ENCODE results near the gene MCF2L2. TPM values are rescaled to one million over a fixed set of nuclear protein-coding genes. Genes with fewer than 3 reads are reported as not detected.
"Not testable (repeated sequence)": the region's sequence is repeated elsewhere in the genome, so short reads cannot be mapped to it uniquely, and the experiment has no call there.

Gene MCF2L2
- total RNA-seq, 1 donor from 2014 or later = 7.2 TPM

- no peak for DNase-seq (ENCODE audit: low spot score)
Observed at GRCh38 chr3:183244981-183245476, 183.4 kb downstream of the MCF2L2 start.

DNA sequence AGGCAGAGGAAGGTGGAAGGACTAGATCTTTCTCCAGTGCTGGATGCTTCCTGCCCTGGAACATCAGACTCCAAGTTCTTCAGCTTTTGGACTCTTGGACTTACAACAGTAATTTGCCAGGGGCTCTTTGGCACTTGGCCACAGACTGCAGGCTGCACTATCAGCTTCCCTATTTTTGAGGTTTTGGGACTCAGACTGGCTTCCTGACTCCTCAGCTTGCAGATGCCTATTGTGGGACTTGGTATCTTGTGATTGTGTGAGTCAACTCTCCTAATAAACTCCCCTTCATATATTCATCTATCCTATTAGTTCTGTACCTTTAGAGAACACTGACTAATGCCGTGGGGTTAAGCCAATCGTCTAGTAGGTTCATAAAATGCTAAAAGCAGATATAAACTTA lies 184.2 kb downstream of the MCF2L2 start:
- peak; percentile 48 for DNase-seq (ENCODE audit: low spot score)

DNA sequence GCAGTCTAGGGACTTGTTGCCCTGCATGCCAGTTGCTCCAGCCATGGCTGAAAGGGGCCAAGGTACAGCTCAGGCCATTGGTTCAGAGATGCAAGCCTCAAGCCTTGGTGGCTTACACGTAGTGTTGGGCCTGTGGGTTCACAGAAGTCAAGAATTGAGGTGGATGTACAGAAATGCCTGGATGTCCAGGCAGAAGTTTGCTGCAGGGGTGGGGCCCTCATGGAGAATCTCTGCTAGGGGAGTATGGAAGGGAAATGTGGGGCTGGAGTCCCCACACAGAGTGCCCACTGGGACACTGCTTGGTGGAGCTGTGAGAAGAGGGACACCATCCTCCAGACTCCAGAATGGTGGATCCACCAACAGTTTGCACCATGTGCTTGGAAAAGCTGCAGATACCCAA lies 186.0 kb downstream of the MCF2L2 start:
- DNase-seq (ENCODE audit: low spot score) = no peak

- DNase-seq (ENCODE audit: low spot score) = no peak
Observed at GRCh38 chr3:183239046-183239445, 189.4 kb downstream of the MCF2L2 start.

DNA sequence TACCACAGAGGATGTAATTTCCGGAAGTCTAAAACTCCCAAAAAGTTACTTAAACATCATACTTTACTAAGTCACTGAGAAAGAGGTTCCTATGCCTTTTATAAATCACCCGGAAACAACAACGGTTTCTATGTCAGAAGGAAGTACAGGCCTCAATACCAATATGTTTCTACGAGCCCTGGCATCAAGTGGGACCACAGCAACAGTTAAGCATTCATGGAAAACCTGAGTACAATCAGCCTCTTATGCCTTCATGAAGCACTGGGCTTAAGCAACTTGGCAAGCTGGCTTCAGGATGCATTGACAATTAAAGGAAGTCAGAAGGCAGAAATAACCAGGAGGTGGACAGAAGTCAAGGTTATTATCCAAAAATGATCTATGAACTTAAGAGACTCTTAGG lies 194.5 kb downstream of the MCF2L2 start:
- no peak for DNase-seq (ENCODE audit: low spot score)

- DNase-seq (ENCODE audit: low spot score) = no peak
Observed at GRCh38 chr3:183230826-183231225, 197.6 kb downstream of the MCF2L2 start.

DNA sequence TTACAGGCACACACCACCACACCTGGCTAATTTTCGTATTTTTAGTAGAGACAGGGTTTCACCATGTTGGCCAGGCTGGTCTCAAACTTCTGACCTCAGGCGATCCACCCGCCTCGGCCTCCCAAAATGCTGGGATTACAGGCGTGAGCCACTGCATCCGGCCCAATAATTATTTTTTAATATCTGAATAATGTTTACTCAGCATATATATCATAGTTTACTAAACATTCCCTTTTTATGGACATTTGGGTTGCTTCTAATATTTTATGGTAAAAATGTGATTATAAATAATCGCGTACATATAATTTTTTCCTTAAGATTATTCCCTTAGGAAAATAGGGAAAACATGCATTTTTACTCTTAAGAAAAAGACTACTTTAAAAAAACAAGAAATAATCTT lies 198.2 kb downstream of the MCF2L2 start:
- DNase-seq (ENCODE audit: low spot score) = not testable (repeated sequence)

DNA sequence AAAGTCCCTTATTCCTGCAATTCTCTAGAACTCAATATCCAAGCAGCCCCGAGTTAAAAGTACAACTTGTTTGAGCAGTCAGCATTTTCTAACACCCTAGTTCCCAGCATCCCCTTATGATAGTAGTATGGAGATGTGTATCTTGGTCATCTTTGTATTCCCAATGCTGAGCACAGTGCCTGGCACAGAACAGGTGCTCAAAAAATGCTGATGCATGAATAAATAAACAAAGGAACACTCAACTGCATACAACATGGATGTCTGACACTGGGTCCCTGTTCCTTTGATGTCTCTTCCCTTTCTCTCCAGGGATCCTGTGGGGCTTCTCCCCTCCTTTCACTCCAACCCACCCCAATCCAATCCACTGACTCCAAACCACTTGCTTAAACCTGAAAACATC lies 199.2 kb downstream of the MCF2L2 start:
- DNase-seq (ENCODE audit: low spot score) = no peak

GRCh38 chr3:183227586-183227985 lies 200.8 kb downstream of the MCF2L2 start:
- DNase-seq (ENCODE audit: low spot score) = no peak

GRCh38 chr3:183226333-183226890 lies 202.0 kb downstream of the MCF2L2 start:
- no peak for DNase-seq (ENCODE audit: low spot score)

- DNase-seq (ENCODE audit: low spot score) = no peak
Observed at GRCh38 chr3:183224180-183224970, 204.0 kb downstream of the MCF2L2 start.

GRCh38 chr3:183222631-183223235 lies 205.7 kb downstream of the MCF2L2 start:
- DNase-seq (ENCODE audit: low spot score) = no peak

DNA sequence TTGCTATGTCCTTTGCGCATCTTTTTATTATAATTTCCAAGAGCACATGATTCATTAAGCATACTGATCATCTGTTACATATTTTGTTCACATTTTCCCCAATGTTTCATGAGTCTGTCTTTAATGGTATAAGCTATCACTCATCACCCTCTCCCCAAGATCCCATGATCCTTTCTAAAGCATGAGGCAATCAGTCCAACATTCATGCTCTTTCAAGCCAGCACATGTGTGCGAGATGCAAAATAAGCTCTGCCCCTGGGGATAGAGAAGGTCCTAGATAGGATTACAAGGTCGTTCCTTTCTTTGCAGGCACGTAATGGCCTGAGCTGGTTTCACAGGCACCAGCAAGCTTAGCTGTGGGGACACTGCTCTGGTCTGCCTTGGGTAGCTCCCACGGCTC lies 207.6 kb downstream of the MCF2L2 start:
- DNase-seq (ENCODE audit: low spot score) = peak; percentile 57

DNA sequence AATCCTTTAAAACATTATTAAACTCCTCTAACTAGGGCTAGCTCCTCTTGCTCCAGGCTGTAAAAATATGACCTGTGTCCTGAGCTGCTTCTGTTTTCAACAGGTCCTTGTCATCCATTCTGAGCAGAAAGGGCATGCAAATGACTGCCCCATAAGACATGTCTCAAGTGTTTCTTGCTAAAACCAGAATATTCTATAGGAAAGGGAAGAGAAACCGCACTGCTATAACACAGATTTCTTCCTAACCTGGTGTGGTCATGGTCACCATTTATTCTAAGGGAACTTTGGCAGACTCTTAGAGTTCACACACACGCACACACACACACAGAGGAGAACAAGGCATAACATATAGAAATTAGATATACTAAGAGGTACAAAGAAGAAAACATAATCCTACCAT lies 209.6 kb downstream of the MCF2L2 start:
- no peak for DNase-seq (ENCODE audit: low spot score)

DNA sequence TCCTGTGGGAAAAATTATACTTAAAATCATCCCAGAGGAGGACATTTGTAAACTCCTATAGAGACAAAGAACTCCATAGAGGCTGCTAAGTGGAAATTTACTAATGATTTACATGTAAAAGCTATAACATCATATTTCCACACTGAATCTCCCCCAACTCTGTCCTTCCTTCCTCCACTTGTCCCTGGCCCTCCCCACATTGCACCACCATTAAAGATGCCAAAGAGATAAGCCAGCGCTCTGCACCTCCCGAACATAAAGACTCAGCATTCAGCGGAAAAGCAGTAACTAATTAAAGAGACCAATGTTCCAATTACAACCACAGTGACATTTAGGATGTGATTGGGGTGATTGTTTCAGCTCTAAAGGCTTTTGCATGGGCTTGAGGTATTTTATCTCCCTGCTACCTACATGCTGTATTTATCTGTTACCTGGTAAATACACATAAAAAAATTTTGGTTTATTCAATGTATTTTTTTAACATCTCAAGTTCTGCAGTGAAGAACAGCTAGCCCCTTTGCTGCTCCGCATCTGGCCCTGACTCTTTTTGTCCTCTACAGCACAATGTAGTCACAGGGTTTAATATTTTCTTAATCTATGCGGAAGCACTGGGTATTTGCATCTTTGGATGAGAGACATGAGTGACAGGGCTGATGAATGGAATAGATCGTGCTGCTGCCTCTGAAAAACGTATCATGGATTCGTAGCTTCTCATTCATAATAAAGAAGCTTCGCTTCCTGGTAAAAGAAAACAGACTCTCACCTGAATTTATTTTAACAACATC lies 210.7 kb downstream of the MCF2L2 start:
- no peak for DNase-seq (ENCODE audit: low spot score)

DNA sequence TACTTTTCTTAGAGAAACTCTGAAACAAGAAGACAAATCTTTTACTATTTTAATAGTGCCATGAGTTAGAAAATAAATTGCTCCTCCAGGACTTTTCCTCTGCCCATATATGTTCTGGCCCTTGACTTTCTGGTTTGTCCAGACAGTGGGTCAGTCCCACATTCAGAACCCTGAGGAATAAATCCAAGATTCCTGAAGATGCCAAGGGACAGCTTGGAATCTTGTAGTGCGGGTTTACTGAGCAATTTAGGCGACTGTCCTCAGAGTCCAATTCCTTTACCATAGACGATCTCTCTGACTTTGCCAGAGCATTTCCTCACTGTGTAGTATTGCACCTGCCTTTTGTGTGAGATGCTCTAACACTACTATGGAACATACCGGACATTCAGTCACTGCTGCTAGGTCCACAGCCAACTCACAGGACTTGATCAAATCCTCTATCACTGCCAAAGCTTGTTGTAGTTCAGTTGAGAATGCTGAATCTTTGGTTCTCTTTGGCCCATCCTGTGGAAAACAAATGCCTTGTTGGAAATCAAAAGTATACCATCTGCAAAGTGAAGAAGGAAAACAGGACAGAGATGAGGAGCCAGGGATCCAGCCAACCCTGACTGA lies 212.7 kb downstream of the MCF2L2 start:
- DNase-seq (ENCODE audit: low spot score) = no peak

- DNase-seq (ENCODE audit: low spot score) = no peak
Observed at GRCh38 chr3:183214277-183214612, 214.2 kb downstream of the MCF2L2 start.

DNA sequence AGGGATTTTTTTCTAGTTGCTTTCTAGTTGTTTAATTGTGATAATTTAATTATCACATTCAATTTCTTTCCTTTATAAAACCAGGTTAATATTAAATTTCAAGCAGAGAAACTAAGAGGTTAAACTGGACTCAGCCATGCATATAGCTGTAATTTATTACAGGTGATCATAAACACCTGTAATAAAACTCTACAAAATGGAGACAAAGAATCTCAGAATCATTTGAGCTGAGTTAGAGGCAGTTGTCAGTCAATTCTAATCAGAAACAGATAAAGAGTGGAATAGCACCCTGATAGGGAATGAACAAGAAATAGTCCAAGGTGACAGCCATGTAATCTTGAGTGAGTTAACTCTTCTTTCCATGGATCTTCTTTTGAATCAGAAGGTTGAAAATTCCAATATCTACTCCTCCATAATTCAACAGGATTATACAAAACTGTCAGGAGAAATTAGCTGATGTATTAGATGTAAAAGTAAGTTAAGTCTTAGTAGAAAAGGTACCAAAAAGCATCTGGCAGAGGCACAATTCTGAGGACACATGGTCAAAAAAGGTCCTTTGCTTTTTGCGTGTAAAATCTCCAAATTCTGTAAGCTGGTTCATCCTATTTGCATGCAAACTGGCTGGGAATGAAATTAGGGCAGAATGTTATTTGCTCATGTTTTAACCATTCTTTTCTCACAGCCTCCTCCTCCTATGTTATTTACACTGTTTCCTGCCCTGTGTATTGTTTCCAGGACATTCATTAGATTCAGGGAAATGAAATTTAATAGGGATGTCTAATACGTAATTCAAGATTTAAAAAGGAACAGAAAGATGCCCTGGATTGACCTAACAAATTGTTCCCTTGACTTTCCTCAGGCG lies 214.8 kb downstream of the MCF2L2 start:
- DNase-seq (ENCODE audit: low spot score) = no peak

DNA sequence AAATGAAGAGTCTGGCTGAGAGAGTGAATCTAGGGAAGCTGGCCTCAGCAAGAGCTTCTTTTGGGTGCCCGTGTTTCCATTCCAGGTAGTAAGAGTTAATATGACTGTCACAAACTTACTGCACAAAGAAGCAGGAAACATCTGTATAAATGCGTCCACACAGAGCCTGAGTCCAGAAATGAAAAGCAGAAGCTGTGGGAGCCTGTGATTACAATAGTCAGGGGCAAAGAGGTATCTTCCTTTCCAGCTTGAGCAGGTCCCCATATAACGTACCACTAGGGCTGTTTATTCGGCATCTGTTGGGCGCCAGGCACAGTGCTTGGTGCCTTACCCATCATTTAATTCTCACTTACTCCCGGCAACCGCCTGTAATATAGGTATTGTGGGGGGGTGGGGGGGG lies 215.9 kb downstream of the MCF2L2 start:
- peak; percentile 40 for DNase-seq (ENCODE audit: low spot score)

DNA sequence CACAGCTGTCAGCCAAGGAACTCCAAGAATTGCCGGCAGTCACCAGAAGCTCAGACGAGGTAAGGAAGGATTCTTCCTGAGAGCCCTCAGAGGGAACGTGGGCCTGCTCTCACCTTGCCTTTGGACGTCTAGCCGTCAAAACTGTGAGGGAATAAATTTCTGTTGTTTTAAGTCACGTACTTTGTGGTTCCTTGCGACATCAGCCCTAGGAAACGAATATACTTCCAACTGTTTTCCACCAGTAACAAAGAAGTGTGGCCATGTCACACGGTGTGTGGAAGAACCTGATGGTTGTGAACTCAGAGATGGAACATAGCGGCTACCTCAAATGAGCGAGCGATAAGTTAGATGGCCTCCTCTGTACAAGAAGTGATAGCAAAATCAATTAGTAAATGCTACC lies 216.3 kb downstream of the MCF2L2 start:
- DNase-seq (ENCODE audit: low spot score) = no peak

DNA sequence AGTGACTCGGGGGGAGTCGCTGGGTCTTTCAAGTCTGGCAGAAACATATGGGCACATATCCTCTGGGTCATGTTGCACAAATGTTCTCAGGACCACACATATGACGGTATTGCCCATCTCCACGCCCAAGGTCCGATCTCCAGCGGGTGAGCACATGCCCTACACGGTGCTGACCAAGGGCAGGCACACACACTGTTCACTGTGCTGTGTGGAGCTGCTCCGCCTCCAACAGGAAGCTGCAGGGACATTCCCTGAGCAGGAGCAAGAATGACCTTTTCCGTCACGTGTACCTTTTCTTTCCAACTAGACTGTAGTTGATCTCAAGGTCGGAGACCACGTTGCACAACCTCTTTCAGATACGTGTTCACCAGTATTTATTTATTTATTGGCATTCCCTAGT lies 217.1 kb downstream of the MCF2L2 start:
- no peak for DNase-seq (ENCODE audit: low spot score)

All from umbilical cord (tissue), 2 donors.